Measurements from ENCODE around the gene PQBP1.

Gene PQBP1

DNA sequence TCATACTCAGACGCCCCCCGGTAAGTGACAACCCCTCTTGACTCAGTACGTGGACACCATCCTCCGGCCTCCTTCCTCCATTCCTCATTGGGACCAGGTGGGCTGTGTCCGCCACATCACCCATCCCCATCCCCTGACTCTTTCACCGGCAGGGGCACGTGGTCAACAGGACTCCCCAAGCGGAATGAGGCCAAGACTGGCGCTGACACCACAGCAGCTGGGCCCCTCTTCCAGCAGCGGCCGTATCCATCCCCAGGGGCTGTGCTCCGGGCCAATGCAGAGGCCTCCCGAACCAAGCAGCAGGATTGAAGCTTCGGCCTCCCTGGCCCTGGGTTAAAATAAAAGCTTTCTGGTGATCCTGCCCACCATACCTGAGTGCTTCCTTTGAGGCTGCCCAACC lies 5.0 kb downstream of the PQBP1 start:
- DNase-seq: no peak

DNA sequence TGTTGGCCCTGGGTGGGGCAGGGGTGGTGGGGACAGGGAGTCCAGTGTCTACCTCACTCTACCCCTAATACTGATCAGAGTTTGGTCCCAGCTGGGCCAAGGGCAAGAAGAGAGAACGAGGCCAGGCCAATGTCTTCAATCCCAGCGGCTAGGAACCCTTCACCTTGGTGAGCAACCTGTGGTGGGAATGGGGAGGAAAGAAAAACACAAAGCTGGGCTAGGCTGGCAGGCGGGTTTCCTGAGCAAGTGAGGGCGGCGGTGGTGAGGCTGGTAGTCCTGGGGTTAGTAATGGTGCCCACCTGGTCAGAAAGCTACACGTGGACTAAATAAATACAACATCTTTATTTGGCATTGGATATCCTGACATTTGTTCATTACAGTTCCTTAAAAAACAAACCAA lies 5.6 kb downstream of the PQBP1 start:
- no peak for DNase-seq

DNA sequence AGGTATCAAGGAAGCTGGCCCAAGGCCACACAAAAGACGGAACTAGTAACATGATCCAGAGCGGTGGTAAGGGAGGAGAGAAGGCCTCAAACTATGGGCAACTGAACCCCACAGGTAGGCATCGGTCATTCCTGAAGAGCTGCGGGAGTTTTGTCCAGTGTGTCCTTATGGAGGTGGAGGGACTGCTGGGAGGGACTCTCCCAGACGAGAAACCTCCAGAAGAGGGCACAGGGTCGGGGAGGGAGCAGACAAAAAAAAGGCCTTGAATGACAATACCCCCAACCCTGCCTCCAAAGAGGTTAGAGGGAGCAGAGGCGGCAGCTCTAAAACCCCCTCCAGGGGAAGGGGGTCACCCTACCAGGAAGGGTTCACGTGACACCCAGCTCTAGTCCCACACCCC lies 6.5 kb downstream of the PQBP1 start:
- no peak for DNase-seq

DNA sequence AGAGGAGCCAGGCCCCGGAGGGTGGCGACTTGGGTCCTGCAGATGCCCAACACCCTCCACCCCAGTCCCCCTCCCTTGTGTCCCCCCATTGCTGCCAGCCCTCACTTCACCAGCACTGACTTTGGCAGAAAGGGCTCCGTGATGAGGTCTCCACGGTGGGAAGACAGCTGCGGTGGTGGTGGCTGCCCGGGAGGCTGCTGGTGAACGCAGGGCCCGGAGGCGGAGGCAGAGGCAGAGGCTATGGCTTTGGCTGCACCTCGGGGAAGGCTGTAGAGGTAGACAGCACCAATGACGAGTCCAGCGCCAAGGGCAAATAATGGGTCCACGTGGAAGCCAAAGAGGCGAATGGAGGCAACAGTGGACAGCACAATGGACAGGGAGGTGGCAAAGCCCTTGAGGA lies 6.9 kb downstream of the PQBP1 start:
- DNase-seq: no peak

DNA sequence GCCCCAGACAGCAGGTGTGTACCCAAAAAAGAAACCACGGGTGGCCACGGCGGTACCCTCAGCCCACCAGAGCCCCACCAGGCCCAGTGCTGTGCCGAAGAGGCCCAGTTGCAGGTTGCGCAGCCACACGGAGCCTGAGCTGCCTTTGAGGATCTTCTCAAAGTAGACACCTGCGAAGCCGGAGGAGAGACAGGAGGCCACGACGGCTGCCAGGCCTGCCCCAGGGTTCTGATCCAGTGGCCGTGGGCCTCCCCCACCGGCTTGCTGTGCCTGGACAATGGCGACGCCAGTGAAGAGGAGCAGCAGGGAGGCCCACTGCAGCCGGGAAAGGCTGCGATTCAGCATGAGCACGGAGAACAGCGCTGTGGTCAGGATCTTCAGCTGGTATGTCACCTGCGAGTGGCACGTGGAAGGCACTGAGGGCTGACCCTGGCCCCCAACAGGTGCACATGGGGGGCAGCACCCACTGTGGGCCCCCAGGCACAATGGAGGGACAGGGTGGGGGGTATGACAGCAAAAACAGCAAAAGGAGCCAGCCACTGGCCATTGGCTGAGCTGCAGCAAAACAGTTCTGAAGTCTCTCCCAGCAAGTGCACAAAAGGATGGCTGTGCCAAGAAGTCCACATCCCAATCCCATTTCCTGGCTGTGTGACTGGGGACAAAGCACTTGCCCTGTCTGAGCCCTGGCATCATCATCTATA lies 7.5 kb downstream of the PQBP1 start:
- DNase-seq: no peak

DNA sequence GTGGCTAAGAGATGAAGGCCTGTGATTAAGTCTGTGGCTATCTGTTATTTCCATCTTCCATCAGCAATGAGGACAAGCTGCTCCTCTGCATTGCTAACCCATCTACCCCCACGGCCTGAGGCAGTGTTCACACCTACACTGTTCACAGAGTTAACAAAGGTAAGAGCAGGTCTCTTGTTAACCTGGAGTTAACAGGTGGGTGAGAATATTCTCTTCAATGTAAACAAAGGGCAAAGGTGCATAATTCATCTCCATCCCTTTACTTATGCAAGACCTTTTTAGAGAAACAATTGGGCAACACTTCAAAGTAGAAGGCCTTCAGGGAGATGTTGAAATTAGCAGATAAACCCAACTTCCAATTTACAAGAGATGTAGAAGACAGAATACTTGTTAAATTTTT lies 10.9 kb downstream of the PQBP1 start:
- DNase-seq: no peak

DNA sequence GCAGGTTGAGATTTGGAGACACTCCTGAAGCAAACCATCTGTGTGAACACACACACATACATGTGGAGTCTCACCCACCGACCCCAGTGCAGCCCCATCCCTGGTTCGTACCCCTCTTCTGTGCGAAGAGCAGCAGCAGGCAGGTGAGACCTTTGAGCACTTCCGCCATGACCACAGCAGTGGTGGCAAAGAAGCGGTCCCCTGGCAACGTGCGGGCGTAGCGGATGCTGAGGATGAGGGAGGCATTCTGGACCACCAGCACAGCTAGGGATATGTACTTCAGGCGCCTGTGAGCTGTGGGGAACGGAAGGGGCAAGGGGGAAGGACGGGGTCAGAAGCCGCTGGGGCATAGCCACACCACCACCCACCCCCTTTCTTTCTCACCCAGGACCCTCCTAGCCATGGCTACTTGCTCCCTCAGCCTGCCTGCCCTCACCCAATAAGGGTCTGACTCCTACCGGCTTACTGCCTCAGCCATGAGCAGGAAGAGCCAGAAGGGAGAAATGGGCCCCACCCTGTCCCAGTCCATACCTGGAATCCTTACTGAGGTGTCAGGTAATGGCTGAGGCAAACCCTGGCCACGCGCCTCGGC lies 12.1 kb downstream of the PQBP1 start:
- DNase-seq: no peak

DNA sequence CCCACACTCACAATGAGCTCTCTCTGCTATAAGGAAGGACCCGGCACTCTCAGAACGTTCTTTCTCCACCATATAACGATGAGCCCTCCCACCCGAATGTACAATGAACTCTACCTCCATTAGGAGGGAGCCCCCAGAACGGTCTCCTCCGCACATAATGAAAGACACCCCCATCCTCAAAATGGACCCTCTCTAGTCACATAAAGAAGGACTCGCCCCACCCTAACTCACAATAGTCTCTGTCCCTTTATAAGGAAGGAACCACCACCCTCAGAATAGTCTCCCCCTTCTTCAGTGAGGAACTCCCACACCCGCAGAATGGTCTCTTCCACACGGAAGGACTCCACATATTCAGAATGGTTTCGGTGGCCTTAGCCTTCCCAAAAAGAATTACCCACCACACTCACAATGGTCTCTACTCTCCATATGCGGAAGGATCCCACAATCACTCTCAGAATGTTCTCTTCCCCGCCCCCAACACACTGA lies 13.2 kb downstream of the PQBP1 start:
- DNase-seq: no peak

DNA sequence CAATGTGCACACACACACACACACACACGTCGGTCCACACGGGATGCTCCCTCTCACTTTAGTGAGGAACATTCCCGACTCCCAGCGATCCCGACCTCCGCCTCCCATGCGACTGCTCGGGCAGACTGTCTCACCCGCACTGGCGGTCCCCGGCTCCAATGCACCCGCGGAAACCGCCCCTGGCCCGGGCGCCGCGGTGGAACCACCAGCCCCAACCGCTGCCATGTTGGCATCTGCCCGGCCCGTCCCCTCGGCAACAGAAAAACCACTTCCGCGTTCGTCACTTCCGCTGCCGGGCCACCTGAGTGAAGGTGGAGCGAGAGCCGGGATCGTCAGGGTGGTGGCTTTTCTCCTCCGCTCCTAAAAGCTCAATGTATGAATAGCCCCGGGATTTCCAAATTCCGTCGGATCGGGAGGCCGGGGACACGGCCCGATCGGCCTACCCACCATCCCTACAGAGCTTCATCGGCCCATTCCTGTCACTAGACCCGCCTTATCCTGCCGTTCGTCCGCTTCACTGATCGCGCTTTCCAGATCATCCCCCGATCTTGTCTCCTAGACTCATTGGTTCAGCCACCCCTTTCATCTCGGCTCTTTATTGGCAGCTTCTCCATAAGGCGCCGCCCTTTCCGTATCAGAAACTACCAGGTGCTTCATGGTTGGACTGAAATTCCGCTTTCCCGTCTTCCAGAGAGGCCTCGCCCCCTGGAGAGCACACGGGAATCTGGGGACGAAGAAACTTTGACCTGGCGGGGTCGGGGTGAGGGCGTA lies 13.9 kb downstream of the PQBP1 start, which contains the start of gene SLC35A2:
Gene SLC35A2, minus strand, starts transcription at position 235 of the 771 bp plus-strand sequence. Its CDS starts 10 bp downstream, at position 225.
- peak; percentile 75 for DNase-seq

DNA sequence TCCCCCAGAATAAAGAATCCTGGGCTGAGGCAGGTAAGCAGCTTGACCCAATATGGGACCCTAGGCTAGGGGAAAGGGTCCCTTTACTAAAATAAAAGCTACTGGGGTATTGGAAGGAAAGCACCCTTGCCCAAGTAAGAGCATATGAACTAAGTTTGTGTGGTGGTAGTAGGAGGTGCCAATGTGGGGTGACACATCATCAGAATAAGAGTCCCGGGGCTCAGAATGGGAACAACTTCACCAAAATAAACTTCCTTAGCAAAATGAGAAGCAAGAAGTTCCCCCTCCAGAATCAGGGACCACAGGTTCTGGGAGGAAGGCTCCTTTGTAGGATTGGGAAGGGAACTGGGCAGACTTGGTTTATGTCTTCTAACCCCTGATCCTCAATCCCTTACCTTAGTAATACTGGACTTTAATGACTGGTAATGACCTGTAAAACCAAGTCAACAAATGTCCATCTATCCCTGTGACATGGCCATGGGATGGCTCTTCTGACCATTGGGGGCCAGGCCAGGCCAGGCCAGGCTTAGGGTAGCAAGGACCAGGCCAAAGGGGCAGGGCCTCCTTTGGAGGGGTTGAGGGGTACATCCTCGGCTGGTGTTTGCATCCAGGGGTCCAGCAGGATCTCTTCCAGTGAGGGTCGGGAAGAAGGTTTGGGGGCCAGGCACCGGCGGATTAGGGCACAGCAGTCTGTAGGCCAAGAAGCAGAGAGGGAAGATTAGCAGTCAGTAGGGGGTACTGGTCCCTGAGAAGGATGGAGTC lies 16.1 kb downstream of the PQBP1 start:
- DNase-seq: no peak

DNA sequence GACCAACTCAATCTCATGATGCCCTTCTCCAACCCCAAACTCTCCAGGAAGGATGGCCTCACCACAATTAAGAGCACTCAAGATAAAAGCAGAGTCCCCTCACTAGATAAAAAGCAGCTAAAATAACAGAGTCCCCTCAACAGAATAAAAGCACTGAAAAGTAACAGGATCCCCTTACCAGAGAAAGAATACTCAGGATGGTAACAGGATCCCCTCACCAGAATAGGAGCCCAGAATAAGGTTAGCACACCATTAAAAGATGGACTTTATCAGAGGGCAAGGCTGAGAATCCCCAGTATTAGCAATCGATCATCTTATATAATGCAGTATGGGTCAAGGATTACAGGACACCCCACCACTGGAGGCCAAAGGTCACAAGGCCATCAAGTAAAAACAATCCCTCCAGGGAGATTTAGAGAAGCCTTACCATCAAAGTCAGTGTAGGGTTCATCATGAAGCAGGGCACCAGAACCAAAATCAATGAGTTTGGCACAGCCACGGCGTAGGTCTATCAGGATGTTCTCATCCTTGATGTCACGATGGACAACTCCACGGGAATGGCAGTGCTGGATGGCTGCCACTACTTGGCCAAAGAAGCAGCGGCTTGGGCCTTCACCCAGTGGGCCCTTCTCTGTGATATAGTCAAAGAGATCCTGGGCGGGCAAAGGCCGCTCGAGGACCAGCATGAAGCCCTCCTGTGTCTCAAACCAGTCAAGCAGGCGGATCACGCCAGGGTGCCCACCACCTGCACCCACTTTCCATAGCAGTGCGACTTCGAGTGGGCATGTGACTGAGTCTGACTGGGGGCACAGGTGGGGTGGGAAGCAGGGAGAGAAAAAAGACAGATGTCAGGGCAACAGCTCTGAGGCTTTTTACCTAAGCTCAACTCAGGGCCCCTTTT lies 17.1 kb downstream of the PQBP1 start:
- DNase-seq: no peak

DNA sequence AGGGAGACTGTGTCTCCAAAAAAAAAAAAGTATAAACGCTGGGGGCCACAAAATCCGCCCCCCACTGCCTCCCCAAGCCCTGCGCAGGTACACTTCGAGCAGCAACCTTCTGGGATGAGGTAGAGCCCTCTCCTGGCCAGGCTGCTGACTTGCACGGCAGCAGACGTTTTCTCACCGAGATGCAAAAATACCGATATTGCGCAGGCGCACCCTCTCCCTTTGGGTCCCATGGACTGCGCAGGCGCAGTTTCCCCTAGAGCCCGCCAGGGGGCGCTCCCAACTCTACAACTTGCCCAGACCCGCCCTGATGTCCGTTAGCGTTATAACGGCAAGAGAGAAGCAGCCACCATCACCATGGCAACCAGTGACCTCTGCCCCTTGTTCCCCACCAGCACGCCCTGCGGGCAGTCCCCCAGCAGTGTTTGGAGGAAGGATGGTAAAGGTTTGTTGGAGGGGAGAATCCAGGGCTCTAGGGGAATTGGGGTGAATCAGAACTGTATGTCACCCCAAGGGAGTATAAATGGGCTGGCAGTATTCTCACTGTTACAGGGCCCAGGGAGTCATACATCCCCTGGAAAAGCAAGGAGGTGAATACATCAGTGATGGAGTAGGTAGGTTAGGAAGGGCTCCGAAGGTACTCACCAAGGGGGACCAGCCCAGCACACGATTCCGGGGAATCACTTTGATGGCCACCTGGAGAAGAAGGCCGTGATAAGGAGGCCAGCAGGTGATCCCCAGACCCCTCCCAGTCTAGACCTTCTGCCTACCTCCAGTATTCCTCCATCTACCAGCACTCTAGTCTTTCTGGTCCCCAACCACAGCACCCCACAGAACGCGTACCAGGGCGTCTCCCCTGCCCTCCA lies 19.6 kb downstream of the PQBP1 start:
- DNase-seq: peak; percentile 70

DNA sequence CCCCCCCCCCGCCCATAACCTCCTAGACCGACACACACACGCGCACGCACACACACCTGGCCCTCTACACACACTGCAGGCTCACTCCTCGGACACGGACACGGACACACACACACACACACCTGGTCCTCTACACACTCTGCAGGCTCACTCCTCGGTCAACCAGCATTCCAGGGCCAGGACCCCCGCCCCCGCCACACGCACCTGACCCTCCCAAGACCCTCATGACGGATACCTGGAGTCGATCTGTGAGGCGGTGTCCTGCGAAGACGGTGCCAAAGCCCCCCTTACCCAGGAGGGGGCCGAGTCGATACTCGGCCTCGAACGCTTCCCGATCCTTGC lies 20.5 kb downstream of the PQBP1 start:
- DNase-seq: no peak

DNA sequence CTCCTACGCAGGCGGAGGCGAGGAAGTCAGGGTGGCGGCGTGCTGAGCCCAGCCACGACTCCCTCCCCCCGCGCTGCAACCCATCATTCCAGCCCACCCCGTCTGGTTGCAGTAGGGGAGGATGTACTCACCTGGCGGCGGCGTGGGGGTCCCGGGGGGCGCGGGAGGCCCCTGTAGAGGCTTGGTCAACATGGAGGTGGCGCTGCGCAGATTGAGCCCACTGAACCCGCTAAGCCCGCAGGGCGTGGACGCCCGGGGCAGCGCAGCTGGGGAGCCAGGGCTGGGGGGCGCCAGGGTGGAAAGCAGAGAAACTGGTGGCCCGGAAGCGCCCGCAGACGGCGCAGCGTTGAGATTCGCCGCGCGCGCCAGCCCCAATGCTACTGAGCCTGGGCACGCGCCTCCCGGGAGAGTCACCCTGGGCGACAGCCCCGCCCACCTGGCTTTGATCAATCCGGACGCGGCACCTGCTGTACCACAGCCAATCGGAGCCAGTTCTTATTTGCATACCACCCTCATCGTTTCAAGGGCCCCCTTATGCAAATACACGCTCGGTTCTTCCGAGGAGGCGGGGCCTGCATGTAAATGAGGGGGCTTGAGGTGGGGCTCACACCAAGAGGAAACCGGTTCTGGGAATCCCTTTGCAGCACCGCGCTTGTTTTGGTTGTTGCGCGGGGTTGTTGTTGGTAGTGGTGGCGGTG lies 21.1 kb downstream of the PQBP1 start, which contains the start of gene PIM2:
Gene PIM2, minus strand, starts transcription at position 382 of the 698 bp plus-strand sequence. Its CDS starts 190 bp downstream, at position 192.
- DNase-seq: peak; percentile 75

DNA sequence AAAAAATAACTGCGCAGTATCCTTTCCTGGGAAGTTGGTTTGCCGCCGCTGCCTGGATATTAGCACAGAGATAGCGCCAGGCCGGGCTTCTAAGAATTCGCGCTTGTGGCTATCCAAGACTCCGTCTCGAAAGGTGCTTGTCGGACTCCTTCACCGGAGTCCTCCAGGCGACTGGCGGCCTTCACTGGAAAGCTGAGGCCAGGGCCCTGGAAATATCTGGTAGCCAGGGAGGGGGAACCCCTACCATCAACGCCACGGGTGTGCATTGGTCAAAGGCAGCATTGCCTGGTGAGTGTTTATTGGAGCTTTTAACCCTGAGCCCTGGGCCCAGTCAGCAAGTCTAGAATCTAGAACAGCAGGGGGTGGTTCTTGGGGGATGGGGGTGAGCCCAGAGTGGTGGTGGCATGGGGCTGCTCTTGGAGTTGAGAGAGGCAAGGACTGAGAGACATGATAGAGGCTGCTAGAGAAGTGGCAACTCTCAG lies 21.7 kb downstream of the PQBP1 start:
- DNase-seq: no peak

DNA sequence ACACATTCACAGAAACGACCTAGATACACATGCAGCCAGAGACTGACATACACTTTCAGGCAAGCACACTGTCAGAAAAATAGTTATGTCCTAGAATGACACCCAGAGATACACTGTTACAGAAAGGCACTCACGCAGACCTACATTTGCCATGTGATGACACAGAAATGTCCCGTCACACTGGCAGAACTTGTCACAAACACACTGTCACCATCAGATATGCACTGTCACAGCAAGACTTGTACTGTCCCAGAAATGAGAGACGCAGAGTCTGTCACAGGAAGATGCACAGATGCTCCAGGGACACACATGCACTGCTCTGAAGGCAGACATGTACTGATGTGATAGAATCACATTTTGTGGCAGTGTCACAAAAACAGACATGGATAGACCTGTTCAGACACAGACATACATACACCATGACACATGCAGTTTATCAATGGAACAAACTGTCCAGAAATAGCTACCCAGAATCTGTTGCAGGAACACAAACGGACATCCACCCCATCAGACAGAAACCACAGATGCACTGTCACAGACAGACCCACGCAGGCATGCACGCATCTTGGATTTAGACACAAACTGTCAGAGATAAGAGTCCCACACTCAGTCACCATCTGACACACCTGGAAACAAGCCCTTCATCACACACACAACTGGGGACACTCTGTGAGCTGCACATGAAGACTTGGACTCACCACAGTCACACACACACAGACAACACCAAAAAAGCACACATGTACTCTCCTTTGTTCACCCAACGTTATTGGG lies 22.4 kb downstream of the PQBP1 start:
- DNase-seq: no peak

DNA sequence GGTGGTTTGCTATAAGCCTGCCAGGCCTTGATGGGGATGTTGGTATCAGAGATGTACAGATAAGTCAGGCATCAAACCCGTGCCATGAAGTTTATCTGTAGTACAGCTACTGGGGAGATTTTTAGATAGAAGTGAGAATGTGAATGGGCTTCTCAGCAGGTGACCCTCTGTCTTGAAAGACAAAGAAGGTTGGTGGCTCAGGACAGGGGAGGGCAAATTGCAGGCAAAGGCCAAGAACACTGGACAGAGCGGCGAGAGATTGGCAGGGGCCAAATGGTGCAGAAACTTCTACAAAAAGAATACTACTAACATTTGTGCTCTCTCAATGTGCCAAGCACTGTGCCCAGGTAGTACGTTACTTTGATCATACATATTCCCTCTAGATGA lies 23.0 kb downstream of the PQBP1 start:
- DNase-seq: no peak

DNA sequence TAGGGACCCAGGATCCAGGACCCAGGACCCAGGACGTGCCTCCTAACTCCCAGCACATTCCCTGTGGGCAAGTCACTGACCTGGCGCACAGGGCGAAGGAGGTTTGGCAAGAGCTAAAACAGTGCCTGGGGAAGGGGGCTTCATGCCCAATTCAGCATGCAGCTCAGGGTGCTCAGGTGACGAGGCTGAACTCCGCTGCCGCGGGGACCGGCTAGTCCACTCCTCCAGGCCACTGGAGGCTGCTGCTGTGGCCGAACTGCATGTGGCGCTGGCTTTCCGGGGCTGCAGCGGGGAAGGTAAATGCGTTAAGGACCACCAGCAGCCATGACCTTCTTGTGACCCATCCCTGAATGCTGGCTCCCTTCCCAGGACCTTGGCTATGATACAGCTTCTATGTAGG lies 26.0 kb downstream of the PQBP1 start:
- DNase-seq: no peak

DNA sequence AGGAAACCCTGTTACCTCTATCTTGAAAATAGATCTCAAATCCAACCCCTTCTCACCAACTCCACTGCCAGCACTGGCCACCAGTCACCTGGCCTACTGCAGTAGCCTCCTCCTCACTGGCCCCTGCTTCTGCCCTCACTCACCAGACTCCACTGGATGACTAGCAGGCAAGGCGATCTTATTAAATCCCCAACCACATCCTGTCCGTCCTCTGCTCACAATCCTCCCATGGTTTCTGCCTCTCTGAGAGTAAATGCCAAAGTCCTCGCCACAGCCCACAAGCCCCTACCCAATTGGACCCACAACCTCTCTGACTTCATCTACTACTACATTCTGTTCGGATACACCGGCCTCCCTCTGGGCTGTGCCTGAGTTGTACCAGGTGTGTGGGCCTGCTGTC lies 26.5 kb downstream of the PQBP1 start:
- no peak for DNase-seq
